Astrocyte of the cerebellum (primary cell): ENCODE measurements around the gene PRKD3.

Experiments used
- DNase-seq: peaks from one replicate; pipeline ENCODE4 v3.0.0-alpha.2; 2011; ENCODE audit warnings: low read depth
- H3K4me3 ChIP-seq: 2 replicates; pipeline ENCODE4 v1.5.1; 2011; ENCODE audit warnings: mild to moderate bottlenecking, low read depth, low read length, moderate library complexity
- CTCF ChIP-seq: IDR thresholded peaks from 2 replicates; pipeline ENCODE4 v1.5.1; 2012; ENCODE audit warnings: low read length, low read depth, moderate library complexity, mild to moderate bottlenecking; ENCODE audit errors: missing control alignments
- in situ Hi-C: cut with HindIII; loops from 2 replicates; pipeline ENCODE4 v1.10.0; 2017; ENCODE audit warnings: low sequenced_read_pairs

PRKD3 gene

GRCh38 chr2:37281916-37282315, 42.7 kb downstream of the PRKD3 start:
- in situ Hi-C loops = no loop called here
- no peak overlapping the region for H3K4me3 ChIP-seq
- no peak for DNase-seq
- TF ChIP-seq CTCF = no peak

- TF ChIP-seq CTCF = no peak
- no peak for DNase-seq
- no peak overlapping the region for H3K4me3 ChIP-seq
- in situ Hi-C loops = no loop called here
Measured at GRCh38 chr2:37276291-37276690, 48.3 kb downstream of the PRKD3 start.
